Measurements from ENCODE around the gene OR10J5.

DNA sequence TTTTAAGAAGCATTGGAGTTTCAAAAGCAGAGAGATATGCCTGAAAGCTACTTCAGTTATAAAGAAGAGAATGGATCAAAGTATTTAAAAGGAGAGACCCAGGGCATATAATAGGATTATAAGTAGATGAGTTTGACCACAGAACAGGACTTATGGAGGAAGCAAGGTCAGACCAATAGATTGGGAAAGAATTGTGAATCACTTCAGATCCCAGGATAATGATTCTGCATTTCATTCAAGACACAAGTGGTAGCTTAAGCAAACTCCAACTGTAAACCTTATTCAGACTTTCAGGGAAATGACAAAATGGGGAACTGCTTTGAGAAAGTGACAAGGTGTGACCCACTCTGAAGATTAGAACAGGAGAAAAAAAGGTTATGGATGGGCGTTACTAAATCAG is 18.9 kb upstream of the OR10J5 start:
- TF ChIP-seq, protein P1, sequence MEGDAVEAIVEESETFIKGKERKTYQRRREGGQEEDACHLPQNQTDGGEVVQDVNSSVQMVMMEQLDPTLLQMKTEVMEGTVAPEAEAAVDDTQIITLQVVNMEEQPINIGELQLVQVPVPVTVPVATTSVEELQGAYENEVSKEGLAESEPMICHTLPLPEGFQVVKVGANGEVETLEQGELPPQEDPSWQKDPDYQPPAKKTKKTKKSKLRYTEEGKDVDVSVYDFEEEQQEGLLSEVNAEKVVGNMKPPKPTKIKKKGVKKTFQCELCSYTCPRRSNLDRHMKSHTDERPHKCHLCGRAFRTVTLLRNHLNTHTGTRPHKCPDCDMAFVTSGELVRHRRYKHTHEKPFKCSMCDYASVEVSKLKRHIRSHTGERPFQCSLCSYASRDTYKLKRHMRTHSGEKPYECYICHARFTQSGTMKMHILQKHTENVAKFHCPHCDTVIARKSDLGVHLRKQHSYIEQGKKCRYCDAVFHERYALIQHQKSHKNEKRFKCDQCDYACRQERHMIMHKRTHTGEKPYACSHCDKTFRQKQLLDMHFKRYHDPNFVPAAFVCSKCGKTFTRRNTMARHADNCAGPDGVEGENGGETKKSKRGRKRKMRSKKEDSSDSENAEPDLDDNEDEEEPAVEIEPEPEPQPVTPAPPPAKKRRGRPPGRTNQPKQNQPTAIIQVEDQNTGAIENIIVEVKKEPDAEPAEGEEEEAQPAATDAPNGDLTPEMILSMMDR (conservative IDR thresholded peaks at IDR 0.05; ENCODE audit: low read depth, low read length), result no peak
- no peak for TF ChIP-seq EZH2 (IDR thresholded peaks at IDR 0.05; ENCODE audit: borderline replicate concordance, low read depth, low read length, poor library complexity, severe bottlenecking)
